GM12892 (cell line): ENCODE measurements around the gene DTNBP1.

Experiments used
- DNase-seq: peaks from one replicate; pipeline ENCODE4 v3.0.0; 2011; ENCODE audit not compliant: insufficient read length
- FAIRE-seq: peaks from 2 replicates; lab custom pipeline; 2011; peaks lifted over from hg19 to GRCh38; lab: Jason Lieb, UNC
- POLR2A ChIP-seq: IDR thresholded peaks from 2 replicates; pipeline ENCODE4 v1.6.1; 2011; ENCODE audit warnings: low read depth, low read length, control low read depth
- POLR2AphosphoS5 ChIP-seq: IDR thresholded peaks from 2 replicates; pipeline ENCODE4 v1.6.1; 2011; ENCODE audit warnings: low read depth, low read length, control low read depth
- TAF1 ChIP-seq: IDR thresholded peaks from 2 replicates; pipeline ENCODE4 v1.6.1; 2011; ENCODE audit warnings: low read depth, mild to moderate bottlenecking, control low read depth, low read length, borderline replicate concordance

The DTNBP1 gene

DNA sequence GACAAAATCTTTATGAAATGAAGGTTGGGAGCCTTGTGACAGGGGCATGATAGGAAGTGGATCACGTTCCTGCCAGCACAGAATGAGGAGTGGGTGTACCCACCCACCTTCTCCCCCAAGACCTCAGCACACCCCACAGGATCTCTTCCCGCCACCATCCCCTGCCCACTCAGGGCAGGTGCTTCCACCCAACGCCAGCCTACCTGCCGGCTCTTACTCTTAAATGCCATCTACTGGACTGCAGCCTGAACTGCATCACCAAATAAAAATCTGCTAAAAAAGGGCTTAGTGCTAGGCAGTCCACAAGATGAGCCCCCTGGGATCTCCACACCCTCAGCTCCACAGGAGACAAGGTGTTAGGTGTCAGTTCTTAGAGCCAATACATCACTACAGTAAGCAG is 20.6 kb downstream of the DTNBP1 start:
- no peak for TF ChIP-seq POLR2AphosphoS5
- no peak for TF ChIP-seq TAF1
- TF ChIP-seq POLR2A = no peak
- DNase-seq = no peak
- no peak for FAIRE-seq

- FAIRE-seq (no peak), DNase-seq (no peak)
- TF ChIP-seq TAF1 = no peak
- TF ChIP-seq POLR2AphosphoS5 = no peak
- no peak for TF ChIP-seq POLR2A
These were observed 24.5 kb downstream of the DTNBP1 start for GRCh38 chr6:15638373-15638772.

GRCh38 chr6:15631432-15631831 is 31.4 kb downstream of the DTNBP1 start:
- DNase-seq (no peak), FAIRE-seq (no peak)
- TF ChIP-seq TAF1 = no peak
- no peak for TF ChIP-seq POLR2AphosphoS5
- TF ChIP-seq POLR2A = no peak

DNA sequence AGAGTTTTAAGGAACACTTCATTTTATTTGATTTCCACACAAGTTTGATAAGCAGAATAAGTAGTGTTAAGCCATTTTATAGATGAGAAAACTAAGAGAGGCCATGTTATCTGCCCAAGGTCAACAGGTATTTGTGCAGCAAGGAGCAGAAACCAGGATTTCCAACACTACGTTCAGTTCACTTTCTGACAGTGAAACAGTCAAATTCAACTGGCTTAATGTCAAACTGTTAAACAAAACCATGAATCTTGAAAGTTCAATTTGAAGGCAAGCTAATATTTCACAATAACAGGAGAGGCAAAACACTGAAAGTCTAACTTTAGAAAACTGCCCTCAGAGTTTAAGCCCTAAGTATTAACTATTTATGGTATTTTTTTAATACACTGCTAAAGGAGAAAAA is 32.6 kb downstream of the DTNBP1 start:
- no peak for DNase-seq
- FAIRE-seq = no peak
- TF ChIP-seq POLR2AphosphoS5 (no peak), POLR2A (no peak), TAF1 (no peak)

GRCh38 chr6:15629487-15629886 is 33.3 kb downstream of the DTNBP1 start:
- FAIRE-seq = no peak
- DNase-seq = no peak
- TF ChIP-seq TAF1 = no peak
- no peak for TF ChIP-seq POLR2A
- TF ChIP-seq POLR2AphosphoS5 = no peak

DNA sequence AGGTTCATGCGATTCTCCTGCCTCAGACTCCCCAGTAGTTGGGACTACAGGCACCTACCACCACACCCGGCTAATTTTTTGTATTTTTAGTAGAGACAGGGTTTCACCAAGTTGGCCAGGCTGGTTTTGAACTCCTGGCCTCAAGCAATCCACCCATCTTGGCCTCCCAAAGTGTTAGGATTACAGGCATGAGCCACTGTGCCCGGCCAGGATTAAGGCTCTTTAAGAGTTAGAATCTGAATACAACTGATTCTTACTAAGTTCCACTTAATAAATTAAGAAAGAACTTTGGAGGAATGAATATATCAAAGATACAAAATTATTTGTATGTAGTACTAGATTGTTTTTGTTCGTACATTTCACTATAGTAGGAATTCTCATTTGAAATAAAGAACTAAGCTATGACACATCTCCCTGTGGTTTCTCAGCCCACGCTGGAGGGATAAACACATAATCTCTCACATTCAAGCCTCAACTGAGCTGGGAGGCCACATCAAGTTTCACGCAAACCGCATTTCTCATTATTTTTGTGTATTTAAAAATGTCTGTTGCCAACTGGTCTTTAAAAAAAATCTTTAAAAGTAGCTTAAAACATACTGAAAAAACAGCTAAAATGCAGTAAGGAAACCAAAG is 34.2 kb downstream of the DTNBP1 start:
- no peak for TF ChIP-seq TAF1
- TF ChIP-seq POLR2A = no peak
- FAIRE-seq (no peak), DNase-seq (no peak)

GRCh38 chr6:15627821-15628220 is 35.0 kb downstream of the DTNBP1 start:
- FAIRE-seq (no peak), DNase-seq (no peak)
- TF ChIP-seq TAF1 (no peak), POLR2A (no peak), POLR2AphosphoS5 (no peak)

- no peak for TF ChIP-seq POLR2A
- no peak for TF ChIP-seq TAF1
- no peak for TF ChIP-seq POLR2AphosphoS5
- FAIRE-seq (no peak), DNase-seq (no peak)
These were observed 35.8 kb downstream of the DTNBP1 start for GRCh38 chr6:15626878-15627674.

GRCh38 chr6:15626160-15626559 is 36.7 kb downstream of the DTNBP1 start:
- no peak for FAIRE-seq
- DNase-seq = no peak
- TF ChIP-seq POLR2AphosphoS5 = no peak
- no peak for TF ChIP-seq TAF1
- no peak for TF ChIP-seq POLR2A

DNA sequence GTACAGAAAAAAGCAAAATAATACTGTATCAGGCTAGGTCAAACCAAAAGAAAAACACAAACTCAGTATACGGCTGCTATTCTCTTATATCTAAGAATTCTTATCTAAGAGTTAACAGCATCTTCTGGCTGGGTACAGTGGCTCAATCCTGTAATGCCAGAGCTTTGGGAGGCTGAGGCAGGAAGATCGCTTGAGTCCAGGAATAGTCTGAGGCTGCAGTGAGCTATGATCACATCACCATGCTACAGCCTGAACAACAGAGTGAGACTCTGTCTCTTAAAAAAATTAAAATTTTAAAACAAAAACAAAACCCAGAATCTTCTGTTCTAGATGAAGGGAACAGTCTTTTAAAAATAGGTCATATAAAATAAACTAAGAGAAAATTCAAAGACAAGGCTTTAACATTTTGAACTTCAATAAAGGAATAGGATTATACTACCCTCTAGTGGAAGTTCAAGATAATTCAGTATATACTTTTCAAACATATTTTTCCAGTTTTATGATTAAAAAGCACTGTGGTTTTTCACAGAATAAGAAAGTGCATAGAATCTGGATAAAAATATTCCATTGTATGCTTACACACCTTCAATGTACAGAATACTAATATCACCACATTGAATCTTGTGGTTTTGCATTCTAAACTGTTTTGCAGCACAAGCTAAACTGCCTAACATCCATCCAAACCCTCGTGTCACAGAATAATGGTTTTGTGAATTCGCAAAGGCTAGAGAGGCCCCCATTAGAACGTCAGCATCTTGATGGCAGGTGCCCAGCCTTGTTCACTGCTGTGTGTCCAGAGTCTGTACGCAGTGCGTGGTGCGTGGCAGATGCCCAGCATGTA is 39.3 kb downstream of the DTNBP1 start:
- peak; percentile 82 for FAIRE-seq
- TF ChIP-seq TAF1 (no peak), POLR2A (no peak), POLR2AphosphoS5 (no peak)
- DNase-seq = no peak

GRCh38 chr6:15622045-15622740 is 40.6 kb downstream of the DTNBP1 start:
- TF ChIP-seq POLR2AphosphoS5 (no peak), POLR2A (no peak), TAF1 (no peak)
- DNase-seq (no peak), FAIRE-seq (no peak)
